ENCODE results near the gene AIFM3. TPM values are rescaled to one million over a fixed set of nuclear protein-coding genes. Genes with fewer than 3 reads are reported as not detected.

Gene AIFM3
- total RNA-seq, 1 experiment from 2014 or later: 9.7 TPM

DNA sequence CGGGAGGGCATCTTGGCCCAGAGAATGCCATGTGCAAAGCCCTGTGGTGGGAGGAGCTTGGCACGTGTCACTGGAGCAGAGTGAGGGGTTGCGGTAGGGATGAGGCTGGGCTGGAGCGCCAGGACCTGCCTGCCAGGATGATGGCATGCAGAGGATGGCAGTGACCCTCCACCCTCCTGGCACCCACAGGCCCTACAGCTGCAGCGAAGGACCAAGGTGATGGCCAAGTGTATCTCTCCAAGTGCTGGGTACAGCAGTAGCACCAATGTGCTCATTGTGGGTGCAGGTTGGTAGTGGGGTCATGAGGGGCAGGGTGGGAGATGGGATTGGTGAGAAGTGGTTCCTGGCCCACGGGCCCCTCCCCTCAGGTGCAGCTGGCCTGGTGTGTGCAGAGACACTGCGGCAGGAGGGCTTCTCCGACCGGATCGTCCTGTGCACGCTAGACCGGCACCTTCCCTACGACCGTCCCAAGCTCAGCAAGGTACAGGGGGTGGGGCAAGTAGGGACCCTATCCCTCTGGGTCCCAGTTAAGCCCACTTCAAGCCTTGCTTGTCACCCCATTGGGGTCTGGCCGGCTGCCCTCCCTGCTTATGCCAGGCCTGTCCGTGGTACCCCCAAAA lies 7.4 kb downstream of the AIFM3 start:
- Histone ChIP-seq H3K27ac (ENCODE audit: low read depth, low read length) (no peak overlapping the region), H3K79me2 (ENCODE audit: insufficient read depth, low read length) (no peaks in the 10 kb centered on the region), H3K9ac (ENCODE audit: low read length) (no peak overlapping the region), H3K4me3 (replicated peaks in 1 of 2; ENCODE audit: low read depth in 1 of 2, low read length in 2 of 2) (no peak overlapping the region), H3K9me2 (ENCODE audit: insufficient read depth) (no peaks in the 10 kb centered on the region), H3K27me3 (ENCODE audit: insufficient read depth, low read length) (no peaks in the 10 kb centered on the region), H4K20me1 (ENCODE audit: insufficient read depth) (no peaks in the 10 kb centered on the region), H3K36me3 (ENCODE audit: control insufficient read depth in 1 of 2, insufficient read depth in 2 of 2, low read length in 2 of 2) (no peaks in the 10 kb centered on the region), H3K4me1 (ENCODE audit: control insufficient read depth in 1 of 2, insufficient read depth in 2 of 2, low read length in 2 of 2) (peaks cover 0 to 4% of the 10 kb centered on the region in 2 experiments; a peak in 1 of 4 replicates), H3K4me2 (ENCODE audit: low read length) (no peak overlapping the region), H3K9me3 (ENCODE audit: control insufficient read depth in 1 of 2, insufficient read depth in 1 of 2, low read depth in 1 of 2, low read length in 2 of 2) (peaks cover 4 to 10% of the 10 kb centered on the region in 2 experiments; a peak in 1 of 4 replicates), H2AFZ (ENCODE audit: low read depth, low read length, poor library complexity, severe bottlenecking) (no peak overlapping the region)
- BruUV-seq (replicated peaks): no TSS peak
- intact Hi-C loops (cut with micrococcal nuclease): no loop called here
- RAD21 ChIA-PET (ENCODE audit: low non-redundant PET in 1 of 2, low total read pairs in 2 of 2, uncharacterized antibody in 2 of 2, unreplicated experiment in 2 of 2): no interaction called here
- DNase-seq (ENCODE audit: low read depth, low spot score) (no peak), ATAC-seq (no peak)
- POLR2A ChIA-PET: no interaction called here
- TF ChIP-seq POLR2A (IDR thresholded peaks at IDR 0.05; ENCODE audit: borderline replicate concordance, extremely low read depth, insufficient read depth, insufficient read length) (no peak), YY1 (IDR thresholded peaks at IDR 0.05; ENCODE audit: extremely low read depth, insufficient replicate concordance, low read depth, low read length) (no peak), REST (IDR thresholded peaks at IDR 0.05; ENCODE audit: low read depth) (no peak), EZH2phosphoT487 (IDR thresholded peaks at IDR 0.05; ENCODE audit: borderline replicate concordance) (no peak), ZNF274 (IDR thresholded peaks at IDR 0.05; ENCODE audit: low read depth, low read length) (no peak), ATF3 (IDR thresholded peaks at IDR 0.05) (no peak), CEBPB (IDR thresholded peaks at IDR 0.05; ENCODE audit: low read depth) (no peak)
- TF ChIP-seq, protein P1, sequence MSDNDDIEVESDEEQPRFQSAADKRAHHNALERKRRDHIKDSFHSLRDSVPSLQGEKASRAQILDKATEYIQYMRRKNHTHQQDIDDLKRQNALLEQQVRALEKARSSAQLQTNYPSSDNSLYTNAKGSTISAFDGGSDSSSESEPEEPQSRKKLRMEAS (IDR thresholded peaks at IDR 0.05): no peak
- CTCF ChIA-PET: no interaction called here
